ENCODE results near the gene ACACA. TPM values are rescaled to one million over a fixed set of nuclear protein-coding genes. Genes with fewer than 3 reads are reported as not detected.
"Not testable (repeated sequence)": the region's sequence is repeated elsewhere in the genome, so short reads cannot be mapped to it uniquely, and the experiment has no call there.

The ACACA gene
- polyA plus RNA-seq (2013) = 22.1 TPM

DNA sequence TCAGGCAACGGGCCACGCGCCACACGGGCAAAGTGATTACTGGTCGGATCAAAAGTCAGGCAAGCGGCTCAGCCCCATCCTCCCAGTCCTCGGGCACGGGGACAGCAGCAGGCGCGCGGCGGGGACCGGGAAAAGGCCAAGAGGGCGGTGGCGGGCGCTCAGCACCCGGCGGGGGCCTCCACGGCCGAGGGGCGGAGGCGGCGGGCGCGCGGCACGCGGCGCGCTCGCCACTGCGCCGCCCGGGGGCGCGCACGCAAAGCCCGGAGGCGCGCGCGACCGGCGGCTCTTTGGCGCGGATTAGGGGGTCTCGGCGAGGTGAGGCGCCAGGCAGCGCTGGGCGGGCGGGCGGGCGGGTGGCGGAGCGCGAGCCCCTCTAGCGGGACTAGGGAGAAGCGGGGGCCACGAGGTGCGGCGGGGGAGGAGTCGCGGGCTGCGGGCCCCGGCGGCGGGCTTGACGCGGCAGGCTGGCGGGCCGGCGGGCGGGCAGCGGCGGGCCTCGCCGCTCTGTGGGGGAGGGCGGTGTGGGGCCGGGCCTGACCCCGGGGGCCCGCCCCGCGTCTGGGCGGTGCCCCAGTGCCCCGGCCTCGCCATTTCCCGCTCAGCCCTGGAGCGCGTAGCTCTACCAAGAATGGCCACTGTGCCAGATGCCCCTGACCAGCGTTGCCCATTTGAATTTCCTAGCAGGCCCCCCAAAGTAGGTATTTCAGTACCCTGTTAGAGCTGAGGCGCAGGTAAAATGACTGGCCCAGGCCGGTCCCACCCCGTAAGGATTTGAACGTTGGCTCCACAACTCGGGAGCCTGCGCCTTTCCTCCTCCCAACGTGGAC, at the start of gene ACACA, which contains the start of gene TADA2A:
Gene ACACA, minus strand, starts transcription at position 202 of the 827 bp plus-strand sequence. CDS start 537 bp downstream, outside the sequence.
Gene TADA2A, plus strand, starts transcription at position 252 of the 827 bp plus-strand sequence. CDS start 4,480 bp downstream, outside the sequence.
- H3K4me1 ChIP-seq (ENCODE audit: control extremely low read depth in 1 of 4, control insufficient read depth in 4 of 4, insufficient read depth in 4 of 4, low read length in 3 of 4) = peaks cover 5 to 30% (median 18%) of the 10 kb centered on the region in 4 experiments
- peak within 1 kb of the TSS; percentile 80 to 96 (median 94) for H3K4me3 ChIP-seq (ENCODE audit: control insufficient read depth in 1 of 7, extremely low read depth in 1 of 7, insufficient read depth in 4 of 7, low read depth in 2 of 7, low read length in 6 of 7)
- CTCF ChIA-PET = interaction anchor here (0.7 to 2.0 kb wide), 3 partner anchors 18 to 28 kb away, joined by 3 to 5 read pairs (median 3); no protein-coding TSS in a partner anchor
- under 1% methylated on average over 59 of the region's 98 CpGs for WGBS (ENCODE audit: insufficient coverage)
- POLR2A ChIA-PET = no interaction called here
- H3K27me3 ChIP-seq (replicated peaks in 2 of 5; ENCODE audit: control insufficient read depth in 4 of 5, insufficient read depth in 5 of 5, low read length in 4 of 5) = no peaks in the 10 kb centered on the region
- H3K27ac ChIP-seq (ENCODE audit: insufficient read depth in 1 of 2, low read depth in 1 of 2, low read length in 2 of 2, poor library complexity in 1 of 2, severe bottlenecking in 2 of 2) = peak within 1 kb of the TSS; percentile 61 to 85
- peaks cover 3 to 14% (median 9%) of the 10 kb centered on the region in 4 experiments for H3K36me3 ChIP-seq (ENCODE audit: control insufficient read depth in 4 of 4, insufficient read depth in 4 of 4, low read length in 3 of 4)
- peak; percentile 78 to 90 (median 86) for DNase-seq
- no peaks in the 10 kb centered on the region for H3K9me3 ChIP-seq (ENCODE audit: control extremely low read depth in 1 of 5, control insufficient read depth in 4 of 5, insufficient read depth in 2 of 5, low read depth in 1 of 5, low read length in 4 of 5)

DNA sequence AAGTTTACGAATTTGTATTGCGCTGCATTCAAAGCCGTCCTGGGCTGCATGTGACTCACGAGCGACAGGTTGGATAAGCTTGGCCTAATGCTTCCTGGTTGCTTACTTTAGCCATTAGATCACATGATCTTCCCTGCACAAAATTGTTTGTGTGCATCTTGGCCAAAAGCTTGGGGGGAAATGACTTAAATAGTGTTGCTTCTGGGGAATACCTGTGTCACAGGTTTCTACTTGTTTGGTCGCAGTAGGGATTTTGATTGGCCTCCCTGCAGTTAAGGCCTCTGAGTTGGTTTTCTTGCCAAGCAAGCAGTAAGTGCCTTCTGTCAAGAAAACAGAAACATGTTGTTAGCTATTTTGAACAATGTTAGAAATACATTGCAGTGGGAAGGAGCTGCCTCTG, 43.5 kb upstream of the ACACA start:
- ChIA-PET POLR2A (no interaction called here), CTCF (interaction anchor here (0.8 to 2.4 kb wide), 5 partner anchors 8 to 27 kb away, joined by 3 to 10 read pairs (median 4); no protein-coding TSS in a partner anchor)

DNA sequence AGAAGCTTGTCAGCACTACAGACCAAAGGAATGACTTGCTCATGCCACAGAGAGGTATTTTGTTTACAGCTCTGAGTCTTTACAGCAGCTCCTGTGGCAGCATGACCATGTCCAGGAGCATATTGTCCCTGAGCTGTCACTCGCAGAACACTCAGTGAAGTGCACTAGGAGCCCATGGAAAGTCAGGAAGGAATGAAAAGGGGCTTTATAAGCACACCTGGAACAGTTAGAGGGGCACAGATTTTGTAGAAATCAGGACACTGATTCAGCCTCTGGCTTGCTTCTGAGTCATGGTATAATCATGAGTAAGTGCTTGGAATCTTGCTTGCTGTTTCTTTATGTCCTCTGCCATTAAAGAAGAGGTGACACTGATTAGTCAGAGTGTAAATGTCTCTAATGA, 41.0 kb upstream of the ACACA start:
- H3K27ac ChIP-seq (ENCODE audit: insufficient read depth in 1 of 2, low read depth in 1 of 2, low read length in 2 of 2, poor library complexity in 1 of 2, severe bottlenecking in 2 of 2) = no peak overlapping the region
- no peaks in the 10 kb centered on the region for H3K9me3 ChIP-seq (ENCODE audit: control extremely low read depth in 1 of 5, control insufficient read depth in 4 of 5, insufficient read depth in 2 of 5, low read depth in 1 of 5, low read length in 4 of 5)
- H3K4me1 ChIP-seq (ENCODE audit: control extremely low read depth in 1 of 4, control insufficient read depth in 4 of 4, insufficient read depth in 4 of 4, low read length in 3 of 4) = no peaks in the 10 kb centered on the region
- no peak overlapping the region for H3K4me3 ChIP-seq (ENCODE audit: control insufficient read depth in 1 of 7, extremely low read depth in 1 of 7, insufficient read depth in 4 of 7, low read depth in 2 of 7, low read length in 6 of 7)
- 100% methylated on average over 1 of the region's 1 CpG for WGBS (ENCODE audit: insufficient coverage)
- H3K36me3 ChIP-seq (ENCODE audit: control insufficient read depth in 4 of 4, insufficient read depth in 4 of 4, low read length in 3 of 4) = peaks cover 9 to 52% (median 38%) of the 10 kb centered on the region in 4 experiments
- POLR2A ChIA-PET = no interaction called here
- CTCF ChIA-PET = interaction anchor here (2.5 kb wide), 1 partner anchor 10 kb away, joined by 10 read pairs; no protein-coding TSS in a partner anchor
- no peaks in the 10 kb centered on the region for H3K27me3 ChIP-seq (replicated peaks in 2 of 5; ENCODE audit: control insufficient read depth in 4 of 5, insufficient read depth in 5 of 5, low read length in 4 of 5)
- DNase-seq = no peak

More for the DNA sequence above, 43.5 kb upstream of the ACACA start:
- Histone ChIP-seq H3K4me1 (ENCODE audit: control extremely low read depth in 1 of 4, control insufficient read depth in 4 of 4, insufficient read depth in 4 of 4, low read length in 3 of 4) (no peaks in the 10 kb centered on the region), H3K4me3 (ENCODE audit: control insufficient read depth in 1 of 7, extremely low read depth in 1 of 7, insufficient read depth in 4 of 7, low read depth in 2 of 7, low read length in 6 of 7) (no peak overlapping the region), H3K9me3 (ENCODE audit: control extremely low read depth in 1 of 5, control insufficient read depth in 4 of 5, insufficient read depth in 2 of 5, low read depth in 1 of 5, low read length in 4 of 5) (no peaks in the 10 kb centered on the region), H3K27ac (ENCODE audit: insufficient read depth in 1 of 2, low read depth in 1 of 2, low read length in 2 of 2, poor library complexity in 1 of 2, severe bottlenecking in 2 of 2) (no peak overlapping the region), H3K36me3 (ENCODE audit: control insufficient read depth in 4 of 4, insufficient read depth in 4 of 4, low read length in 3 of 4) (peaks cover 9 to 51% (median 30%) of the 10 kb centered on the region in 4 experiments), H3K27me3 (replicated peaks in 2 of 5; ENCODE audit: control insufficient read depth in 4 of 5, insufficient read depth in 5 of 5, low read length in 4 of 5) (no peaks in the 10 kb centered on the region)
- DNase-seq = no peak
- WGBS (ENCODE audit: insufficient coverage) = 100% methylated on average over 4 of the region's 6 CpGs

DNA sequence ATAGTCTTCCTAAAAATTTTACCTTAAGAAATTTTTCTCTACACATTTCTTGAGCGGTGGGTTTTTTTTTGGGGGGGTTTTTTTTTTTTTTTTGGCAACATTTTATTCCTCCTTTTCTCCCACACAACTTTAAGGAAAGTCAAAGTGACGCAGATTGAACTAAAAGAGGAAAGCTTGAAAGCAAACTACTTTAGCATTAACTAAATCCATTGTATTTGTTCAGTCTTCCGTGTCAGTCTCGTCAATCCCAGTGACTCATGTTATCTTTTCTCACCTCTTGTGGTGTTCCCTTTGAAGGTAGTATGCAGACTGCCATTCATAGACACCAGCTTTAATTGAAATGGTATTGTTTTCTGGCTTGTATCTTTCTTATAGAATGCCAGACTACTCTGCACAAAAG, 39.4 kb upstream of the ACACA start:
- POLR2A ChIA-PET = no interaction called here
- no peaks in the 10 kb centered on the region for H3K27me3 ChIP-seq (replicated peaks in 2 of 5; ENCODE audit: control insufficient read depth in 4 of 5, insufficient read depth in 5 of 5, low read length in 4 of 5)
- H3K9me3 ChIP-seq (ENCODE audit: control extremely low read depth in 1 of 5, control insufficient read depth in 4 of 5, insufficient read depth in 2 of 5, low read depth in 1 of 5, low read length in 4 of 5) = no peaks in the 10 kb centered on the region
- WGBS (ENCODE audit: insufficient coverage) = no CpG with 5 or more reads among the region's 4 CpGs
- H3K4me1 ChIP-seq (ENCODE audit: control extremely low read depth in 1 of 4, control insufficient read depth in 4 of 4, insufficient read depth in 4 of 4, low read length in 3 of 4) = no peaks in the 10 kb centered on the region
- DNase-seq = no peak
- no peak overlapping the region for H3K27ac ChIP-seq (ENCODE audit: insufficient read depth in 1 of 2, low read depth in 1 of 2, low read length in 2 of 2, poor library complexity in 1 of 2, severe bottlenecking in 2 of 2)
- no peak overlapping the region for H3K4me3 ChIP-seq (ENCODE audit: control insufficient read depth in 1 of 7, extremely low read depth in 1 of 7, insufficient read depth in 4 of 7, low read depth in 2 of 7, low read length in 6 of 7)
- H3K36me3 ChIP-seq (ENCODE audit: control insufficient read depth in 4 of 4, insufficient read depth in 4 of 4, low read length in 3 of 4) = peaks cover 14 to 62% (median 48%) of the 10 kb centered on the region in 4 experiments
- CTCF ChIA-PET = interaction anchor here (2.5 kb wide), 1 partner anchor 9 kb away, joined by 10 read pairs; no protein-coding TSS in a partner anchor

DNA sequence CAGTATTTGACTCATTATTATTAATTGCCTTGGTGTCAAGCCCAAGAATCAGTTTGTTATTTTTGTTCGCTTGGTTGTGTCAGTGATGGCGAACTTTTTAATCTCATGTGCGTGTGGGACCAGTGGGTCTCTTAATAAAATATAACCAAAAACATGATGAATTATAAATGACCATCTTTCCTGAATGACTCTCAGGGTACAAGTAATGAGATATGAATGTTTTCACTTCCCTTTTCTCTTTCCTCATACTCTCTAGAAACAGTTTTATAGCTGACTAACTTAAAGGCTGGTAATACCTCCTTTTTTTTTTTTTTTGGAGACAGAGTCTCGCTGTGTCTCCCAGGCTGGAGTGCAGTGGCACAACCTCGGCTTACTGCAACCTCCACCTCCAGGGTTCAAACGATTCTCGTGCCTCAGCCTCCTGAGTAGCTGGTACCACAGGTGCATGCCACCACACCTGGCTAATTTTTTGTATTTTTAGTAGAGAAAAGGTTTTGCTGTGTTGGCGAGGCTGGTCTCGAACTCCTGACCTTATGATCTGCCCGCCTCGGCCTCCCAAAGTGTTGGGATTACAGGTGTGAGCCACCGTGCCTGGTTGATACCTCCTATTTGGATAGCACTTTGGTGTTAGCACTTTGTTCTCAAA, 34.9 kb upstream of the ACACA start:
- H3K27ac ChIP-seq (ENCODE audit: insufficient read depth in 1 of 2, low read depth in 1 of 2, low read length in 2 of 2, poor library complexity in 1 of 2, severe bottlenecking in 2 of 2); H3K9me3 ChIP-seq (ENCODE audit: control extremely low read depth in 1 of 5, control insufficient read depth in 4 of 5, insufficient read depth in 2 of 5, low read depth in 1 of 5, low read length in 4 of 5); DNase-seq; H3K4me1 ChIP-seq (ENCODE audit: control extremely low read depth in 1 of 4, control insufficient read depth in 4 of 4, insufficient read depth in 4 of 4, low read length in 3 of 4); H3K4me3 ChIP-seq (ENCODE audit: control insufficient read depth in 1 of 7, extremely low read depth in 1 of 7, insufficient read depth in 4 of 7, low read depth in 2 of 7, low read length in 6 of 7); POLR2A ChIA-PET; H3K27me3 ChIP-seq (replicated peaks in 2 of 5; ENCODE audit: control insufficient read depth in 4 of 5, insufficient read depth in 5 of 5, low read length in 4 of 5): not testable (repeated sequence)
- CTCF ChIA-PET = interaction anchor here (2.9 kb wide), 1 partner anchor 8 kb away, joined by 10 read pairs; no protein-coding TSS in a partner anchor
- H3K36me3 ChIP-seq (ENCODE audit: control insufficient read depth in 4 of 4, insufficient read depth in 4 of 4, low read length in 3 of 4) = peaks cover 19 to 67% (median 45%) of the 10 kb centered on the region in 4 experiments
- 100% methylated on average over 1 of the region's 12 CpGs for WGBS (ENCODE audit: insufficient coverage)

DNA sequence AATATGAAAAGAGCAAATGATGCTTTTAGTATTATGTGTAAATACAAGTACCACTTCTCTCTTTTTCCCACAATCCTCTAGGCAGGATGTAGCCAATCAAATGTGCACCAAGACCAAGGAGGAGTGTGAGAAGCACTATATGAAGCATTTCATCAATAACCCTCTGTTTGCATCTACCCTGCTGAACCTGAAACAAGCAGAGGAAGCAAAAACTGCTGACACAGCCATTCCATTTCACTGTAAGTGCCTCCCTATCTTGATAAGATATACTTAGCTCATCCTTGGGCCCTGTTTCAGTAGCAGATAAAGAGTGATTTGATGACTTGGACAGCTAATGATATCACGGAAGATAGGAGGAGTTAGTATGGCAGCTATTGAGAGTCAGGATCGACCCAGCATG, 33.8 kb upstream of the ACACA start:
- POLR2A ChIA-PET = no interaction called here
- Histone ChIP-seq H3K27ac (ENCODE audit: insufficient read depth in 1 of 2, low read depth in 1 of 2, low read length in 2 of 2, poor library complexity in 1 of 2, severe bottlenecking in 2 of 2) (no peak overlapping the region), H3K9me3 (ENCODE audit: control extremely low read depth in 1 of 5, control insufficient read depth in 4 of 5, insufficient read depth in 2 of 5, low read depth in 1 of 5, low read length in 4 of 5) (no peaks in the 10 kb centered on the region), H3K4me3 (ENCODE audit: control insufficient read depth in 1 of 7, extremely low read depth in 1 of 7, insufficient read depth in 4 of 7, low read depth in 2 of 7, low read length in 6 of 7) (no peak overlapping the region), H3K27me3 (replicated peaks in 2 of 5; ENCODE audit: control insufficient read depth in 4 of 5, insufficient read depth in 5 of 5, low read length in 4 of 5) (no peaks in the 10 kb centered on the region), H3K36me3 (ENCODE audit: control insufficient read depth in 4 of 4, insufficient read depth in 4 of 4, low read length in 3 of 4) (peaks cover 17 to 65% (median 43%) of the 10 kb centered on the region in 4 experiments), H3K4me1 (ENCODE audit: control extremely low read depth in 1 of 4, control insufficient read depth in 4 of 4, insufficient read depth in 4 of 4, low read length in 3 of 4) (no peaks in the 10 kb centered on the region)
- CTCF ChIA-PET = interaction anchor here (2.9 kb wide), 1 partner anchor 9 kb away, joined by 10 read pairs; no protein-coding TSS in a partner anchor
- WGBS (ENCODE audit: insufficient coverage) = 100% methylated on average over 2 of the region's 2 CpGs
- DNase-seq = no peak
